UCSD-AML1 (cell line): Measurements from ENCODE around the gene TNFSF10.
"Not testable (repeated sequence)": the region's sequence is repeated elsewhere in the genome, so short reads cannot be mapped to it uniquely, and the experiment has no call there.

Experiments used
- DNase-seq: peaks from one replicate; lab custom pipeline; 2025; ENCODE audit not compliant: unreplicated experiment; lab: John Stamatoyannopoulos, UW

The TNFSF10 gene

GRCh38 chr3:172544404-172544803 lies 21.2 kb upstream of the TNFSF10 start:
- no peak for DNase-seq

GRCh38 chr3:172543884-172544283 lies 20.7 kb upstream of the TNFSF10 start:
- no peak for DNase-seq

- DNase-seq: no peak
Measured at GRCh38 chr3:172543419-172543818, 20.2 kb upstream of the TNFSF10 start.

- DNase-seq: no peak
Measured at GRCh38 chr3:172542999-172543398, 19.8 kb upstream of the TNFSF10 start.

- no peak for DNase-seq
Measured at GRCh38 chr3:172541945-172542488, 18.8 kb upstream of the TNFSF10 start.

GRCh38 chr3:172540049-172540448 lies 16.8 kb upstream of the TNFSF10 start:
- no peak for DNase-seq

- no peak for DNase-seq
Measured at GRCh38 chr3:172539273-172539672, 16.0 kb upstream of the TNFSF10 start.

GRCh38 chr3:172538368-172539151 lies 15.3 kb upstream of the TNFSF10 start:
- no peak for DNase-seq

- DNase-seq: no peak
Measured at GRCh38 chr3:172537507-172538158, 14.4 kb upstream of the TNFSF10 start.

- peak; percentile 54 for DNase-seq
Measured at GRCh38 chr3:172536993-172537419, 13.8 kb upstream of the TNFSF10 start.

GRCh38 chr3:172536505-172536904 lies 13.3 kb upstream of the TNFSF10 start:
- no peak for DNase-seq

GRCh38 chr3:172530566-172530965 lies 7.3 kb upstream of the TNFSF10 start:
- DNase-seq: peak; percentile 13

- DNase-seq: peak; percentile 12
Measured at GRCh38 chr3:172530101-172530561, 6.9 kb upstream of the TNFSF10 start.

- DNase-seq: no peak
Measured at GRCh38 chr3:172528677-172529076, 5.4 kb upstream of the TNFSF10 start.

GRCh38 chr3:172527306-172527705 lies 4.1 kb upstream of the TNFSF10 start:
- no peak for DNase-seq

- no peak for DNase-seq
Measured at GRCh38 chr3:172525116-172525613, 1.9 kb upstream of the TNFSF10 start.

GRCh38 chr3:172524611-172525010 lies 1.4 kb upstream of the TNFSF10 start:
- no peak for DNase-seq

- not testable (repeated sequence) for DNase-seq
Measured at GRCh38 chr3:172521837-172522726, 1.1 kb downstream of the TNFSF10 start.

GRCh38 chr3:172520301-172520831 lies 2.9 kb downstream of the TNFSF10 start:
- DNase-seq: no peak

GRCh38 chr3:172519740-172520139 lies 3.5 kb downstream of the TNFSF10 start:
- peak; percentile 13 for DNase-seq
